PC-9 (cell line): ENCODE measurements around the gene PAK2. TPM values are rescaled to one million over a fixed set of nuclear protein-coding genes. Genes with fewer than 3 reads are reported as not detected.

Experiments used
- BruUV-seq: library from RNA; stranded (reverse); fragments of 400-500 nt; replicated peaks from 2 replicates; lab custom pipeline; 2021; lab: Mats Ljungman, UMichigan
- CTCF ChIA-PET: fragments of 300-600 bp; sonication (Branson Sonifier 250); formaldehyde crosslinking; loops from one replicate; lab custom pipeline; 2022; ENCODE audit warnings: antibody characterized with exemption; lab: Charles Lee
- POLR2A ChIA-PET: fragments of 300-600 bp; sonication (Branson Sonifier 250); formaldehyde crosslinking; loops from one replicate; lab custom pipeline; 2022; ENCODE audit warnings: antibody characterized with exemption; ENCODE audit not compliant: unreplicated experiment; lab: Charles Lee
- DNase-seq, 2 experiments: peaks; one replicate each; pipeline versions ENCODE4 v3.0.0 to v3.0.0-alpha.2; 2015 to 2022; ENCODE audit warnings: mixed read lengths in 1 of 2
- H2AFZ ChIP-seq: fragments of 200-600 bp; sonication (generic); 2 replicates; pipeline ENCODE4 v1.8.1; 2017; ENCODE audit warnings: antibody characterized with exemption
- H3F3A ChIP-seq: fragments of 200-600 bp; sonication (generic); 2 replicates; pipeline ENCODE4 v1.8.1; 2017; ENCODE audit warnings: antibody characterized with exemption, mild to moderate bottlenecking, low read depth; ENCODE audit not compliant: insufficient read depth
- H3K27ac ChIP-seq: fragments of 200-600 bp; sonication (generic); 2 replicates; pipeline ENCODE4 v1.6.1; 2016; ENCODE audit warnings: mixed run types
- H3K27me3 ChIP-seq: fragments of 200-600 bp; sonication (generic); 2 replicates; pipeline ENCODE4 v1.6.1; 2016; ENCODE audit warnings: low read depth, mixed run types; ENCODE audit not compliant: insufficient read depth
- H3K36me3 ChIP-seq: fragments of 200-600 bp; sonication (generic); 2 replicates; pipeline ENCODE4 v1.6.1; 2016; ENCODE audit warnings: low read depth, mixed run types
- H3K4me1 ChIP-seq: fragments of 200-600 bp; sonication (generic); replicated peaks from 2 replicates; pipeline ENCODE4 v1.6.1; 2016; ENCODE audit warnings: mixed run types; ENCODE audit not compliant: insufficient read depth
- H3K4me2 ChIP-seq: fragments of 200-600 bp; sonication (generic); 2 replicates; pipeline ENCODE4 v1.6.1; 2017; ENCODE audit warnings: mixed run types
- H3K4me3 ChIP-seq: fragments of 200-600 bp; sonication (generic); 2 replicates; pipeline ENCODE4 v1.6.1; 2016; ENCODE audit warnings: mixed run types
- H3K79me2 ChIP-seq: fragments of 200-600 bp; sonication (generic); 2 replicates; pipeline ENCODE4 v1.6.1; 2017; ENCODE audit warnings: low read depth, mixed run types
- H3K9me2 ChIP-seq: fragments of 200-600 bp; sonication (generic); 2 replicates; pipeline ENCODE4 v1.8.1; 2017; ENCODE audit warnings: mild to moderate bottlenecking; ENCODE audit not compliant: insufficient read depth
- H3K9me3 ChIP-seq: fragments of 200-600 bp; sonication (generic); 2 replicates; pipeline ENCODE4 v1.8.1; 2016; ENCODE audit warnings: low read depth; ENCODE audit not compliant: insufficient read depth
- H4K20me1 ChIP-seq: fragments of 200-600 bp; sonication (generic); 2 replicates; pipeline ENCODE4 v1.8.1; 2017; ENCODE audit not compliant: insufficient read depth
- EZH2 ChIP-seq: fragments of 200-600 bp; sonication (generic); IDR thresholded peaks from 2 replicates; pipeline ENCODE4 v1.8.0; 2017; ENCODE audit warnings: antibody characterized with exemption, low read depth
- intact Hi-C: fragments of 100-400 bp; cut with micrococcal nuclease; formaldehyde crosslinking; loops from one replicate; pipeline ENCODE4 v1.10.0; 2022; ENCODE audit not compliant: unreplicated experiment
- total RNA-seq: library from RNA; stranded (reverse); gene quantifications from 2 replicates; pipeline ENCODE4 v1.2.3, GENCODE V29; 2021
- TF ChIP-seq, protein P1 (sequence below): fragments of 200-600 bp; sonication (generic); conservative IDR thresholded peaks from 2 replicates; pipeline ENCODE4 v1.6.1; 2017; ENCODE audit warnings: mixed run types, antibody characterized with exemption, mild to moderate bottlenecking, moderate library complexity

The PAK2 gene
- total RNA-seq, 1 experiment from 2014 or later: 78.6 TPM

DNA sequence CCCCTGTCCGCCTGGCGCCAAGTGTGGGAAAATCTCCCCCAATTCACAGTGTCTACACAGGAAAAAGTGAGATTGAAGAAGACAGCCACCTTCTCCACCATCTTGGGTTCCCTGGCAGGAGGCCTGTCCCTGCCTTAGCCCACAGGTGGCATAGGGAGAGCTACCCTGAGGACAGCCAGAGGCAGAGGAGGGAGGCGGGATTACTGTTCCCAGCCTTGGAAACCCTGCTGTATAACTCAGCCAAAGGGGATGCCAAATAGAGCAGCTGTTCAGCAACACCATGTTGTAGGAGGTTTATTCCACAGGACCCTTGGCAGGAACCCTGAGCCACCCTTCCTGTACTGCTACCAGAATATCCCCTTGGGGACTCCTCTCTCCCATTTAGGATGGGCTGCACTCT is 54.8 kb downstream of the PAK2 start:
- DNase-seq: no peak
- no peaks in the 10 kb centered on the region for H3K9me3 ChIP-seq
- CTCF ChIA-PET: no interaction called here
- H3K36me3 ChIP-seq: peaks cover 9% of the 10 kb centered on the region
- peak overlapping the region; percentile 74; the same call in 1 of the 2 replicates for H3K4me2 ChIP-seq
- POLR2A ChIA-PET: no interaction called here
- H3F3A ChIP-seq: peaks cover 51% of the 10 kb centered on the region
- no peaks in the 10 kb centered on the region for H4K20me1 ChIP-seq
- TF ChIP-seq, protein P1, sequence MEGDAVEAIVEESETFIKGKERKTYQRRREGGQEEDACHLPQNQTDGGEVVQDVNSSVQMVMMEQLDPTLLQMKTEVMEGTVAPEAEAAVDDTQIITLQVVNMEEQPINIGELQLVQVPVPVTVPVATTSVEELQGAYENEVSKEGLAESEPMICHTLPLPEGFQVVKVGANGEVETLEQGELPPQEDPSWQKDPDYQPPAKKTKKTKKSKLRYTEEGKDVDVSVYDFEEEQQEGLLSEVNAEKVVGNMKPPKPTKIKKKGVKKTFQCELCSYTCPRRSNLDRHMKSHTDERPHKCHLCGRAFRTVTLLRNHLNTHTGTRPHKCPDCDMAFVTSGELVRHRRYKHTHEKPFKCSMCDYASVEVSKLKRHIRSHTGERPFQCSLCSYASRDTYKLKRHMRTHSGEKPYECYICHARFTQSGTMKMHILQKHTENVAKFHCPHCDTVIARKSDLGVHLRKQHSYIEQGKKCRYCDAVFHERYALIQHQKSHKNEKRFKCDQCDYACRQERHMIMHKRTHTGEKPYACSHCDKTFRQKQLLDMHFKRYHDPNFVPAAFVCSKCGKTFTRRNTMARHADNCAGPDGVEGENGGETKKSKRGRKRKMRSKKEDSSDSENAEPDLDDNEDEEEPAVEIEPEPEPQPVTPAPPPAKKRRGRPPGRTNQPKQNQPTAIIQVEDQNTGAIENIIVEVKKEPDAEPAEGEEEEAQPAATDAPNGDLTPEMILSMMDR: no peak
- TF ChIP-seq EZH2: no peak
- no TSS peak for BruUV-seq
- H3K4me1 ChIP-seq: peaks cover 69% of the 10 kb centered on the region
- H3K79me2 ChIP-seq: peaks cover 61% of the 10 kb centered on the region
- H3K9me2 ChIP-seq: no peaks in the 10 kb centered on the region
- H3K27me3 ChIP-seq: no peaks in the 10 kb centered on the region
- intact Hi-C loops: loop anchor here (5.0 to 10.0 kb wide), 2 partner anchors 182 to 260 kb away; no protein-coding TSS in a partner anchor
- no peak overlapping the region for H3K4me3 ChIP-seq
- H2AFZ ChIP-seq: no peak overlapping the region
- H3K27ac ChIP-seq: peak overlapping the region; percentile 92

GRCh38 chr3:196796317-196796716 is 56.7 kb downstream of the PAK2 start:
- Histone ChIP-seq H2AFZ (no peak overlapping the region), H3F3A (peaks cover 33% of the 10 kb centered on the region), H3K4me1 (peaks cover 50% of the 10 kb centered on the region), H3K27me3 (no peaks in the 10 kb centered on the region), H3K27ac (no peak overlapping the region), H3K4me3 (no peak overlapping the region), H3K9me2 (no peaks in the 10 kb centered on the region), H3K36me3 (peaks cover 9% of the 10 kb centered on the region), H3K4me2 (peak overlapping the region; percentile 2; the same call in 1 of the 2 replicates), H3K79me2 (peaks cover 52% of the 10 kb centered on the region), H3K9me3 (no peaks in the 10 kb centered on the region), H4K20me1 (no peaks in the 10 kb centered on the region)
- intact Hi-C loops: loop anchor here (10.0 kb wide), 1 partner anchor 262 kb away; no protein-coding TSS in a partner anchor
- POLR2A ChIA-PET: no interaction called here
- no peak for TF ChIP-seq EZH2
- TF ChIP-seq, protein P1: no peak
- CTCF ChIA-PET: no interaction called here
- DNase-seq: peak in 1 of 2 experiments; percentile 54
- BruUV-seq: no TSS peak

GRCh38 chr3:196800742-196801434 is 61.2 kb downstream of the PAK2 start:
- no TSS peak for BruUV-seq
- no peak for TF ChIP-seq EZH2
- TF ChIP-seq, protein P1: no peak
- Histone ChIP-seq H3K79me2 (peaks cover 23% of the 10 kb centered on the region), H3K27me3 (no peaks in the 10 kb centered on the region), H3K9me3 (no peaks in the 10 kb centered on the region), H3K9me2 (no peaks in the 10 kb centered on the region), H3K4me3 (no peak overlapping the region), H4K20me1 (no peaks in the 10 kb centered on the region), H3K36me3 (peaks cover 35% of the 10 kb centered on the region), H3K4me1 (peaks cover 7% of the 10 kb centered on the region), H2AFZ (no peak overlapping the region), H3K4me2 (no peak overlapping the region), H3K27ac (no peak overlapping the region), H3F3A (peaks cover 3% of the 10 kb centered on the region; the same call in 1 of the 2 replicates)
- intact Hi-C loops: no loop called here
- CTCF ChIA-PET: no interaction called here
- DNase-seq: no peak
- POLR2A ChIA-PET: no interaction called here
